ENCODE data around the gene CLDN11.

CLDN11 gene

DNA sequence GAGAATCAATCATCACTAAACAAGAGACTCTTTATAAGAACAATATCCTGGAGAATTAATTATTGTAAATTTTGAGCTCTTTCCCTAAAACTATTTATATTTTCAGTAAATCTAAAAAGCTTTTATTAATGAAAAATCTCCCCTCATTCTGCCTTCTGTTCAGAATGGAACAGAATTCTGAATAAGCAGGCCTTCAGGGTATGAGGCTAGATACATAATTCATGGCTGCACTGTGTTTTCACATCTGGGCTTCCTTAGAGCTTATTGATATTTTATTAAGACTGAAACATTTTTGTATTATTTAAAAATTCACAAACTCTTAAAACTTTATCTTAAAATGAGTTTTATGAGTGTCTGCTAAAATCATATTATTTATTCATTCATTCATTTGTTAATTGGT is 24.8 kb downstream of the CLDN11 start:
- Histone ChIP-seq H3K4me3 (IDR thresholded peaks at IDR 0.05; ENCODE audit: insufficient read depth, low read depth, low read length) (no peak overlapping the region), H3K4me1 (ENCODE audit: low read depth, poor library complexity, severe bottlenecking) (no peaks in the 10 kb centered on the region), H3K4me2 (no peak overlapping the region), H4K20me1 (ENCODE audit: insufficient read depth) (no peaks in the 10 kb centered on the region), H3K9ac (no peak overlapping the region), H3K27me3 (ENCODE audit: insufficient read depth, low read depth) (no peaks in the 10 kb centered on the region), H3K36me3 (ENCODE audit: insufficient read depth) (no peaks in the 10 kb centered on the region), H3K27ac (no peak overlapping the region), H2AFZ (ENCODE audit: low read depth) (no peak overlapping the region), H3K79me2 (ENCODE audit: insufficient read depth, low read depth) (no peaks in the 10 kb centered on the region)
- TF ChIP-seq, protein P1, sequence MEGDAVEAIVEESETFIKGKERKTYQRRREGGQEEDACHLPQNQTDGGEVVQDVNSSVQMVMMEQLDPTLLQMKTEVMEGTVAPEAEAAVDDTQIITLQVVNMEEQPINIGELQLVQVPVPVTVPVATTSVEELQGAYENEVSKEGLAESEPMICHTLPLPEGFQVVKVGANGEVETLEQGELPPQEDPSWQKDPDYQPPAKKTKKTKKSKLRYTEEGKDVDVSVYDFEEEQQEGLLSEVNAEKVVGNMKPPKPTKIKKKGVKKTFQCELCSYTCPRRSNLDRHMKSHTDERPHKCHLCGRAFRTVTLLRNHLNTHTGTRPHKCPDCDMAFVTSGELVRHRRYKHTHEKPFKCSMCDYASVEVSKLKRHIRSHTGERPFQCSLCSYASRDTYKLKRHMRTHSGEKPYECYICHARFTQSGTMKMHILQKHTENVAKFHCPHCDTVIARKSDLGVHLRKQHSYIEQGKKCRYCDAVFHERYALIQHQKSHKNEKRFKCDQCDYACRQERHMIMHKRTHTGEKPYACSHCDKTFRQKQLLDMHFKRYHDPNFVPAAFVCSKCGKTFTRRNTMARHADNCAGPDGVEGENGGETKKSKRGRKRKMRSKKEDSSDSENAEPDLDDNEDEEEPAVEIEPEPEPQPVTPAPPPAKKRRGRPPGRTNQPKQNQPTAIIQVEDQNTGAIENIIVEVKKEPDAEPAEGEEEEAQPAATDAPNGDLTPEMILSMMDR (conservative IDR thresholded peaks at IDR 0.05; ENCODE audit: low read depth, low read length), result no peak

DNA sequence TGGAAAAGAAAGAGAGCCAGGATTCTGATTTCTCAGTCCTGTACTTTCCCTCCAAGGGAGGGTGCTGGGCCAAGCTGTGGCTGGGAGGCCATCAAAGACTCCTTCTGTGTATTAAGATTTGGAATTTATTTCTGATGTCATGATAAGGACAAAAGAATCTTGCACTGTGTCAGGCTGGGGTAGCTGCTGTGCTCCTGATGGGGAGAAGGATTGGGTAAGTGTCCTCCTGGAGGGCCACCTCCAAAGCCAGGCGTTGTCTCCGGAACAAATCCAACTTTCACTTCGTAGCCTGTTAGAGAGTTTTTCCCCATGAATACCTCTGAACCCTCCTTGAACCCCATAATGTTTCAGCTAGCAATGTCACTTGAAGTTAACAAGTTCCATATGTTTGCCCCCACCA is 29.9 kb downstream of the CLDN11 start:
- no peaks in the 10 kb centered on the region for H3K79me2 ChIP-seq (ENCODE audit: insufficient read depth, low read depth)
- H3K4me3 ChIP-seq (IDR thresholded peaks at IDR 0.05; ENCODE audit: insufficient read depth, low read depth, low read length), result no peak overlapping the region
- no peak overlapping the region for H2AFZ ChIP-seq (ENCODE audit: low read depth)
- no peaks in the 10 kb centered on the region for H3K27me3 ChIP-seq (ENCODE audit: insufficient read depth, low read depth)
- H3K4me1 ChIP-seq (ENCODE audit: low read depth, poor library complexity, severe bottlenecking), result no peaks in the 10 kb centered on the region
- no peaks in the 10 kb centered on the region for H4K20me1 ChIP-seq (ENCODE audit: insufficient read depth)
- no peak overlapping the region for H3K27ac ChIP-seq
- H3K4me2 ChIP-seq, result no peak overlapping the region
- H3K9ac ChIP-seq, result no peak overlapping the region
- TF ChIP-seq, protein P1 (conservative IDR thresholded peaks at IDR 0.05; ENCODE audit: low read depth, low read length), result no peak
- H3K36me3 ChIP-seq (ENCODE audit: insufficient read depth), result no peaks in the 10 kb centered on the region

DNA sequence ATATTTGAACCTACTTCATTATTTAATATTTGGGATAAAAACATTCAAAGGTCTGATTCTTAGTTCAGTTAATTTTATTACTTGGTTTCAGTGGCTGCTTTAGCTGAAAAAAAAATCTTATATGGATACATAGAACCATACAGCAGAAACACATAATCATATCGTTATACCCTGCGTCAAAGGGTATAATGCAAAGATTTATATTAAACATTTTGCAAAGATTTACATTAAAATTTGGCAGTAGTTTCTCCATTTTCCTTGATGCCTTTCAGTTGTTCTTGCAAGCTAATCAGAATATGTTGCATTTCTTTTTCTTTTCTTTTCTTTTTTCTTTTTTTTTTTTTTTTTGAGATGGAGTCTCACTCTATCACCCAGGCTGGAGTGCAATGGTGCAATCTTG is 31.4 kb downstream of the CLDN11 start:
- no peak overlapping the region for H3K27ac ChIP-seq
- no peak overlapping the region for H3K9ac ChIP-seq
- H4K20me1 ChIP-seq (ENCODE audit: insufficient read depth), result no peaks in the 10 kb centered on the region
- H3K79me2 ChIP-seq (ENCODE audit: insufficient read depth, low read depth), result no peaks in the 10 kb centered on the region
- TF ChIP-seq, protein P1 (conservative IDR thresholded peaks at IDR 0.05; ENCODE audit: low read depth, low read length), result no peak
- no peaks in the 10 kb centered on the region for H3K27me3 ChIP-seq (ENCODE audit: insufficient read depth, low read depth)
- no peak overlapping the region for H3K4me3 ChIP-seq (IDR thresholded peaks at IDR 0.05; ENCODE audit: insufficient read depth, low read depth, low read length)
- no peaks in the 10 kb centered on the region for H3K4me1 ChIP-seq (ENCODE audit: low read depth, poor library complexity, severe bottlenecking)
- no peak overlapping the region for H3K4me2 ChIP-seq
- H3K36me3 ChIP-seq (ENCODE audit: insufficient read depth), result no peaks in the 10 kb centered on the region
- no peak overlapping the region for H2AFZ ChIP-seq (ENCODE audit: low read depth)

DNA sequence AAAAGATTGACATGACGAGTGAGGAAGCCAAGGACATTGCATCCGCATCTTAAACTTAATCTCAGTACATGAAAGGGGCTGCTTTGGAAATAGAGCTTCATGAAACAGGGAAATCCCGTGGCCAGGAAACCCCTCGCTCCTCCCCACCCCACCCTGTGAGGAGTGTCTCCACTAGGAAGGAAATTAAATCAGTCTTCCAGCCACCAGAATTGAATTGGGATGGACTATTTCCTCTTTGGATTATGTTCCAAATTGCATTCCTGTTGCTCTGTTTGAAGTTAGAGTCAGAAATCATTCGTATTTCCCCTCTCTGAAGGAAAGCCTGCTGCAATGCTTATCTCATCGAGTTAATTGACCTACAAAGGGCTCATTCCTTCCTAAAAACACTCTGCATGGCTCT is 35.8 kb downstream of the CLDN11 start:
- Histone ChIP-seq H3K27ac (no peak overlapping the region), H3K9ac (no peak overlapping the region), H2AFZ (ENCODE audit: low read depth) (no peak overlapping the region), H3K4me1 (ENCODE audit: low read depth, poor library complexity, severe bottlenecking) (no peaks in the 10 kb centered on the region), H3K79me2 (ENCODE audit: insufficient read depth, low read depth) (no peaks in the 10 kb centered on the region), H3K36me3 (ENCODE audit: insufficient read depth) (no peaks in the 10 kb centered on the region), H3K4me3 (IDR thresholded peaks at IDR 0.05; ENCODE audit: insufficient read depth, low read depth, low read length) (no peak overlapping the region), H3K27me3 (ENCODE audit: insufficient read depth, low read depth) (no peaks in the 10 kb centered on the region), H4K20me1 (ENCODE audit: insufficient read depth) (no peaks in the 10 kb centered on the region), H3K4me2 (no peak overlapping the region)
- TF ChIP-seq, protein P1 (conservative IDR thresholded peaks at IDR 0.05; ENCODE audit: low read depth, low read length), result no peak

DNA sequence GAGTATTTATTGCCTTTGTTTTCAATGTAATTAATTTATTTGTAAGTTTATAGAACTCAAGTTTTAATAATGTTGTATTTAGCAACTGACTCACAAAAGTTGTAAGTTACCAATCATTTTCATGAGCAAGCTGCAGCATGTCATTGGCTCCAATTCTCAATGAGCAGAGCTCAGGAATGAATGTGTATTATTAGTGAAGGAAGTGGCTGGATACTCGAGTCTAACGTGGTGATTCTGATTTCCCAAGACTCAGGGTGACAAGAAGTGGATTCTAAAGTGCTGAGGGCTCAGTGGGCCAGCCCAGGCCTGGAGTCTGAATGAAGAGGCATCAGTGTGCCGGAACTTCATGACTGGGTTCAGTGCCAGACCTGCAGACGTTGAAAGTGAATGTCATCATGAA is 39.6 kb downstream of the CLDN11 start:
- Histone ChIP-seq H3K27ac (no peak overlapping the region), H3K27me3 (ENCODE audit: insufficient read depth, low read depth) (no peaks in the 10 kb centered on the region), H3K36me3 (ENCODE audit: insufficient read depth) (no peaks in the 10 kb centered on the region), H3K9ac (no peak overlapping the region), H3K79me2 (ENCODE audit: insufficient read depth, low read depth) (no peaks in the 10 kb centered on the region), H3K4me2 (no peak overlapping the region), H2AFZ (ENCODE audit: low read depth) (no peak overlapping the region), H3K4me3 (IDR thresholded peaks at IDR 0.05; ENCODE audit: insufficient read depth, low read depth, low read length) (no peak overlapping the region), H3K4me1 (ENCODE audit: low read depth, poor library complexity, severe bottlenecking) (no peaks in the 10 kb centered on the region), H4K20me1 (ENCODE audit: insufficient read depth) (no peaks in the 10 kb centered on the region)
- TF ChIP-seq, protein P1 (conservative IDR thresholded peaks at IDR 0.05; ENCODE audit: low read depth, low read length), result no peak

All from KMS-11 (cell line).